Measurements from ENCODE around the gene RAMAC.
A peak's percentile ranks its signal among the peaks of the same experiment; 100 is the strongest.
"Not testable (repeated sequence)": the region's sequence is repeated elsewhere in the genome, so short reads cannot be mapped to it uniquely, and the experiment has no call there.

The RAMAC gene

GRCh38 chr15:82985688-82986441 lies at the start of gene RAMAC:
RAMAC (plus strand) TSS chr15:82986210; CDS start chr15:82989019, 2,809 bp downstream.
- DNase-seq: peak; percentile 77 to 82

- no peak for DNase-seq
These were observed 48.9 kb upstream of the RAMAC start for GRCh38 chr15:82936966-82937711.

- no peak for DNase-seq
These were observed 48.3 kb upstream of the RAMAC start for GRCh38 chr15:82937712-82938058.

- DNase-seq: not testable (repeated sequence)
These were observed 46.3 kb upstream of the RAMAC start for GRCh38 chr15:82939678-82940077.

- no peak for DNase-seq
These were observed 43.3 kb upstream of the RAMAC start for GRCh38 chr15:82942691-82943090.

- no peak for DNase-seq
These were observed 42.8 kb upstream of the RAMAC start for GRCh38 chr15:82943176-82943575.

GRCh38 chr15:82944056-82944455 lies 42.0 kb upstream of the RAMAC start:
- no peak for DNase-seq

GRCh38 chr15:82944821-82945220 lies 41.2 kb upstream of the RAMAC start:
- DNase-seq: no peak

- DNase-seq: no peak
These were observed 40.7 kb upstream of the RAMAC start for GRCh38 chr15:82945326-82945725.

- DNase-seq: no peak
These were observed 39.8 kb upstream of the RAMAC start for GRCh38 chr15:82946155-82946701.

- DNase-seq: no peak
These were observed 35.7 kb upstream of the RAMAC start for GRCh38 chr15:82950295-82950694.

- DNase-seq: no peak
These were observed 35.2 kb upstream of the RAMAC start for GRCh38 chr15:82950746-82951370.

- DNase-seq: no peak
These were observed 34.4 kb upstream of the RAMAC start for GRCh38 chr15:82951472-82952157.

GRCh38 chr15:82952158-82953081 lies 33.6 kb upstream of the RAMAC start, which contains the start of gene HOMER2:
HOMER2 (minus strand) TSS chr15:82952720; CDS start chr15:82952535, 185 bp downstream.
- DNase-seq: peak; percentile 5 to 41

- no peak for DNase-seq
These were observed 27.4 kb upstream of the RAMAC start for GRCh38 chr15:82958638-82959037.

GRCh38 chr15:82959423-82959822 lies 26.6 kb upstream of the RAMAC start:
- DNase-seq: no peak

- no peak for DNase-seq
These were observed 25.2 kb upstream of the RAMAC start for GRCh38 chr15:82960766-82961165.

GRCh38 chr15:82963471-82964341 lies 22.3 kb upstream of the RAMAC start:
- no peak for DNase-seq

GRCh38 chr15:82964890-82965289 lies 21.1 kb upstream of the RAMAC start:
- no peak for DNase-seq

- DNase-seq: no peak
These were observed 19.3 kb upstream of the RAMAC start for GRCh38 chr15:82966671-82967071.

- DNase-seq: no peak
These were observed 17.9 kb upstream of the RAMAC start for GRCh38 chr15:82968066-82968465.

Data from NCI-H1930 (cell line).